ENCODE results near the gene NF2.

NF2 gene

DNA sequence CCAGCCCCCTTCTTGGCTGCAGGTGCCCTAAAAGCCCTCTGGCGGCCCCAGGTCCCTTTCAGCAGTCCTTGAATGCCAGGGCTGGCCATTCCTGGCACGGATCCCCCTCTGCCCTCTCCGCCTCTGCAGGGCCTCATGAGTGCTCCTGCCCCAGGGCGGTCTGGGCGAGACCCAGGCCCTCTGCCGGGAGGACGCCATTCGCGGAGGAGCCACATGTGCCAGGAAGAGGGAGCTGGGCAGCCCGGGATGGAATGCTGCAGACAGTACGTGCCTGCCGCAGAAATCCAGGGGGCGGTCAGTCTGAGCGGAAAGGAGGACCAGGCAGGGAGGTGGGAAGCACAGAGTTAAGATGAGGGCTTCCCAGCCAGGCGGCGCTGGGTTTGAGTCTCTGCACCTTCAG lies 119.2 kb downstream of the NF2 start:
- Histone ChIP-seq H3K4me1 (ENCODE audit: control insufficient read depth, insufficient read depth, low read length, poor library complexity, severe bottlenecking) (no peaks in the 10 kb centered on the region), H3K36me3 (ENCODE audit: control insufficient read depth, insufficient read depth, low read length) (no peaks in the 10 kb centered on the region), H3K9me3 (ENCODE audit: control insufficient read depth, low read length) (no peaks in the 10 kb centered on the region), H3K4me3 (ENCODE audit: extremely low read depth, insufficient read depth, low read length, poor library complexity, severe bottlenecking) (no peak overlapping the region), H3K27ac (ENCODE audit: low read depth, low read length, severe bottlenecking) (no peak overlapping the region)
- WGBS, 2 experiments (ENCODE audit: insufficient coverage in 2 of 2): 80 to 84% methylated on average over 11 to 16 of the region's 16 CpGs

DNA sequence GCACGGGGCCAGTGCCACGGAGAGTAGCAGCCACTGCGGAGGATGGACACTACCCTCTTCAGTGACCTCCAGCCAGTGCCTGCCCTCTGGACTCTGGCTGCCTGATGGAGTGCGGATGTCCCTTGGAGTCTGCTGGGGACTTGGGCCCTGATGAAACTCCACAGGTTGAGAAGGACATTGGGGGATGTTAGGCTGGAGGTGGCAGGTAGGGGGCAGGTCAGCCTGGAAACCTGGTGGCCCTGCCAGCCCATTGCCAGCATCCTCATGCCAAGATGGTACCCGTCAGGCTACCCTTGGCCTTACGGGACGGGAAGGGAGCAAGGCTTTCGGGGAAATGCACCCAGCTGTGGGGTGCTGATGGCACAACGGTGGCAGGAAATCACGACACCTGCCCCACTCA lies 120.3 kb downstream of the NF2 start:
- H3K27ac ChIP-seq (ENCODE audit: low read depth, low read length, severe bottlenecking): no peak overlapping the region
- 92 to 97% methylated on average over 8 to 9 of the region's 10 CpGs for WGBS, 2 experiments (ENCODE audit: insufficient coverage in 2 of 2)
- no peak overlapping the region for H3K4me3 ChIP-seq (ENCODE audit: extremely low read depth, insufficient read depth, low read length, poor library complexity, severe bottlenecking)
- H3K4me1 ChIP-seq (ENCODE audit: control insufficient read depth, insufficient read depth, low read length, poor library complexity, severe bottlenecking): no peaks in the 10 kb centered on the region
- H3K9me3 ChIP-seq (ENCODE audit: control insufficient read depth, low read length): no peaks in the 10 kb centered on the region
- H3K36me3 ChIP-seq (ENCODE audit: control insufficient read depth, insufficient read depth, low read length): no peaks in the 10 kb centered on the region

GRCh38 chr22:29724843-29725242 lies 121.4 kb downstream of the NF2 start:
- H3K36me3 ChIP-seq (ENCODE audit: control insufficient read depth, insufficient read depth, low read length): no peaks in the 10 kb centered on the region
- H3K9me3 ChIP-seq (ENCODE audit: control insufficient read depth, low read length): no peaks in the 10 kb centered on the region
- no peak overlapping the region for H3K27ac ChIP-seq (ENCODE audit: low read depth, low read length, severe bottlenecking)
- no peaks in the 10 kb centered on the region for H3K4me1 ChIP-seq (ENCODE audit: control insufficient read depth, insufficient read depth, low read length, poor library complexity, severe bottlenecking)
- 60 to 91% methylated on average over 1 to 4 of the region's 8 CpGs for WGBS, 2 experiments (ENCODE audit: insufficient coverage in 2 of 2)
- H3K4me3 ChIP-seq (ENCODE audit: extremely low read depth, insufficient read depth, low read length, poor library complexity, severe bottlenecking): no peak overlapping the region

GRCh38 chr22:29726106-29726505 lies 122.7 kb downstream of the NF2 start:
- no peak overlapping the region for H3K4me3 ChIP-seq (ENCODE audit: extremely low read depth, insufficient read depth, low read length, poor library complexity, severe bottlenecking)
- no peaks in the 10 kb centered on the region for H3K9me3 ChIP-seq (ENCODE audit: control insufficient read depth, low read length)
- no peak overlapping the region for H3K27ac ChIP-seq (ENCODE audit: low read depth, low read length, severe bottlenecking)
- 86 to 95% methylated on average over 7 of the region's 7 CpGs for WGBS, 2 experiments (ENCODE audit: insufficient coverage in 2 of 2)
- H3K36me3 ChIP-seq (ENCODE audit: control insufficient read depth, insufficient read depth, low read length): no peaks in the 10 kb centered on the region
- H3K4me1 ChIP-seq (ENCODE audit: control insufficient read depth, insufficient read depth, low read length, poor library complexity, severe bottlenecking): no peaks in the 10 kb centered on the region

GRCh38 chr22:29726512-29727130 lies 123.2 kb downstream of the NF2 start:
- Histone ChIP-seq H3K4me3 (ENCODE audit: extremely low read depth, insufficient read depth, low read length, poor library complexity, severe bottlenecking) (no peak overlapping the region), H3K9me3 (ENCODE audit: control insufficient read depth, low read length) (no peaks in the 10 kb centered on the region), H3K27ac (ENCODE audit: low read depth, low read length, severe bottlenecking) (no peak overlapping the region), H3K36me3 (ENCODE audit: control insufficient read depth, insufficient read depth, low read length) (no peaks in the 10 kb centered on the region), H3K4me1 (ENCODE audit: control insufficient read depth, insufficient read depth, low read length, poor library complexity, severe bottlenecking) (no peaks in the 10 kb centered on the region)
- WGBS, 2 experiments (ENCODE audit: insufficient coverage in 2 of 2): 32 to 36% methylated on average over 11 to 15 of the region's 15 CpGs

DNA sequence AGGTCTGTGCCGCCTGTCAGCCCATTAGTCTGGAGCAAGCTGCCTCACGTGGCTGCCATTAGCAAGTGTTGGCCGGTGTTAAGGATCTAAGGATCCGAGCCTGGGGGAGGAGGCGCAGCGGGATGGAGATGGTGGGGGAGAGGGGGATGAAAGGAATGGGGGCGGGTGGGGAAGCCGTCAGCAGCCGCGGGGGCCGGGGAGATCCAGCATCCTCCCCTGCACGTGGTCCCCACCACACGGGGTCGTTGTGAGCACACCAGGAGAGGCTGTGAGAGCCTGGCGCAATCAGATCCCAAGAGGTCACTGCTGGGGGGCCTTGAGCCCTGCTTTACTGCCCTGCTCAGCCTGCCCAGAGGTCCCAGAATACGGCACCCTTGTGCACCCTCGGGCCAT lies 123.7 kb downstream of the NF2 start:
- Histone ChIP-seq H3K4me1 (ENCODE audit: control insufficient read depth, insufficient read depth, low read length, poor library complexity, severe bottlenecking) (no peaks in the 10 kb centered on the region), H3K36me3 (ENCODE audit: control insufficient read depth, insufficient read depth, low read length) (no peaks in the 10 kb centered on the region), H3K27ac (ENCODE audit: low read depth, low read length, severe bottlenecking) (no peak overlapping the region), H3K4me3 (ENCODE audit: extremely low read depth, insufficient read depth, low read length, poor library complexity, severe bottlenecking) (no peak overlapping the region), H3K9me3 (ENCODE audit: control insufficient read depth, low read length) (no peaks in the 10 kb centered on the region)
- WGBS, 2 experiments (ENCODE audit: insufficient coverage in 2 of 2): 9 to 15% methylated on average over 8 to 10 of the region's 17 CpGs

- no peak overlapping the region for H3K27ac ChIP-seq (ENCODE audit: low read depth, low read length, severe bottlenecking)
- 91 to 97% methylated on average over 18 to 20 of the region's 20 CpGs for WGBS, 2 experiments (ENCODE audit: insufficient coverage in 2 of 2)
Measured at GRCh38 chr22:29729161-29729560, 125.7 kb downstream of the NF2 start.

DNA sequence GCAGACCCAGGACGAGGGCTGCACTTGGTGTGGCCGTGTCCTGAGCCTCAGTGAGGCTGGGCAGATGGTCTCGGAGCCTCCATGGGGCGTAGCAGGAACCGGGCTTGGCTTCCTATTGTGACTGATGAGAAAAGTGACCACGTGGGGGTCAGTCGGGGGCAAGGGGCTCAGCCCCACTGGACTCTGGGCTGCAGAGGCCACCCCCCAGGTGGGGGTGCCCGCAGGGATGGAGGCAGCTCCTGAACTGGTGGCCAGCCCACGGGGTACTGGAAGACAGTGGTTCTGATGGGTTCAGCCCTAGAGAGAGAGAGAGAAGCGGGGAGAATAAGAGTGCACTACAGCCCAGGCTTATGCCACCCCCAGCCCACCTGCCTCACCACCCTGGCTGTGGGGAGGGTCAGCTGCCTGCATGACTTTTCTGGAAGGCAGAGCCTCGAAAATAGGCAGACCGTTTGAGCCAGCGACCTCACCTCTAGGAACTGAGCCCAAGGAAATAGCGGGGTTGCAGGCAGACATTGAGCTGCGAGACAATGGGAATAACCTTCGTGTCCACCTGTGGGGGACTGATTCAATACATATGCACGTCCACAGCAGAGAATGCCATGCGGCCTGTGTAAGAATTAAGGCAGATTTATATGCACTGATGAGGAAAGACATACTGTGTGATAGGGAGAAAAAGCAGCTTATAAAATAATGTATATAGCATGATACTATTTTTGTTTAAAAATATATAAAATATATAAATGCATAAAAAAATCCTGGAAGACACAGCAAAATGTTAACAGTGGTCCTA lies 127.8 kb downstream of the NF2 start:
- Histone ChIP-seq H3K4me1 (ENCODE audit: control insufficient read depth, insufficient read depth, low read length, poor library complexity, severe bottlenecking) (no peaks in the 10 kb centered on the region), H3K4me3 (ENCODE audit: extremely low read depth, insufficient read depth, low read length, poor library complexity, severe bottlenecking) (no peak overlapping the region), H3K36me3 (ENCODE audit: control insufficient read depth, insufficient read depth, low read length) (no peaks in the 10 kb centered on the region), H3K9me3 (ENCODE audit: control insufficient read depth, low read length) (no peaks in the 10 kb centered on the region), H3K27ac (ENCODE audit: low read depth, low read length, severe bottlenecking) (no peak overlapping the region)
- 89 to 91% methylated on average over 11 to 15 of the region's 18 CpGs for WGBS, 2 experiments (ENCODE audit: insufficient coverage in 2 of 2)

More at GRCh38 chr22:29729161-29729560, 125.7 kb downstream of the NF2 start:
- Histone ChIP-seq H3K4me1 (ENCODE audit: control insufficient read depth, insufficient read depth, low read length, poor library complexity, severe bottlenecking) (no peaks in the 10 kb centered on the region), H3K4me3 (ENCODE audit: extremely low read depth, insufficient read depth, low read length, poor library complexity, severe bottlenecking) (no peak overlapping the region), H3K36me3 (ENCODE audit: control insufficient read depth, insufficient read depth, low read length) (no peaks in the 10 kb centered on the region), H3K9me3 (ENCODE audit: control insufficient read depth, low read length) (no peaks in the 10 kb centered on the region)

- Histone ChIP-seq H3K4me1 (ENCODE audit: control insufficient read depth, insufficient read depth, low read length, poor library complexity, severe bottlenecking) (no peaks in the 10 kb centered on the region), H3K9me3 (ENCODE audit: control insufficient read depth, low read length) (no peaks in the 10 kb centered on the region), H3K4me3 (ENCODE audit: extremely low read depth, insufficient read depth, low read length, poor library complexity, severe bottlenecking) (no peak overlapping the region), H3K27ac (ENCODE audit: low read depth, low read length, severe bottlenecking) (no peak overlapping the region), H3K36me3 (ENCODE audit: control insufficient read depth, insufficient read depth, low read length) (no peaks in the 10 kb centered on the region)
- 81 to 83% methylated on average over 2 to 3 of the region's 6 CpGs for WGBS, 2 experiments (ENCODE audit: insufficient coverage in 2 of 2)
Measured at GRCh38 chr22:29732883-29733282, 129.4 kb downstream of the NF2 start.

- no peak overlapping the region for H3K27ac ChIP-seq (ENCODE audit: low read depth, low read length, severe bottlenecking)
- no peaks in the 10 kb centered on the region for H3K36me3 ChIP-seq (ENCODE audit: control insufficient read depth, insufficient read depth, low read length)
- 91 to 94% methylated on average over 18 to 19 of the region's 19 CpGs for WGBS, 2 experiments (ENCODE audit: insufficient coverage in 2 of 2)
- H3K9me3 ChIP-seq (ENCODE audit: control insufficient read depth, low read length): no peaks in the 10 kb centered on the region
- H3K4me1 ChIP-seq (ENCODE audit: control insufficient read depth, insufficient read depth, low read length, poor library complexity, severe bottlenecking): no peaks in the 10 kb centered on the region
- no peak overlapping the region for H3K4me3 ChIP-seq (ENCODE audit: extremely low read depth, insufficient read depth, low read length, poor library complexity, severe bottlenecking)
Measured at GRCh38 chr22:29733362-29734201, 130.1 kb downstream of the NF2 start.

Measured in mesodermal cell (in vitro differentiated cells).